Stomach smooth muscle (tissue), 2 donors: ENCODE data around the gene MUC6.

Experiments used
- H3K27ac ChIP-seq: one replicate; pipeline ENCODE4 v1.7.0; 2013; ENCODE audit warnings: mild to moderate bottlenecking, low read length, inconsistent platforms
- H3K27me3 ChIP-seq, 2 donors: one replicate each; pipeline ENCODE4 v1.7.0; 2013; ENCODE audit warnings: low read length in 2 of 2; ENCODE audit not compliant: insufficient read depth in 2 of 2, control insufficient read depth in 1 of 2
- H3K36me3 ChIP-seq, 2 donors: one replicate each; pipeline ENCODE4 v1.7.0; 2013; ENCODE audit warnings: low read length in 2 of 2; ENCODE audit not compliant: control insufficient read depth in 2 of 2, insufficient read depth in 2 of 2
- H3K4me1 ChIP-seq: one replicate; pipeline ENCODE4 v1.7.0; 2013; ENCODE audit warnings: low read length; ENCODE audit not compliant: control insufficient read depth, insufficient read depth
- H3K4me3 ChIP-seq, 2 donors: one replicate each; pipeline ENCODE4 v1.7.0; 2013; ENCODE audit warnings: low read length in 2 of 2
- H3K9ac ChIP-seq, 2 donors: one replicate each; pipeline ENCODE4 v1.7.0; 2013; ENCODE audit warnings: low read length in 2 of 2, mild to moderate bottlenecking in 1 of 2
- H3K9me3 ChIP-seq, 2 donors: one replicate each; pipeline ENCODE4 v1.7.0; 2013; ENCODE audit warnings: low read length in 2 of 2; ENCODE audit not compliant: control insufficient read depth in 2 of 2
- donor health status: healthy.
- donor health status: Pancreatic carcinoma.

The MUC6 gene

GRCh38 chr11:991711-992307 lies 44.7 kb downstream of the MUC6 start:
- no peak overlapping the region for H3K4me3 ChIP-seq

DNA sequence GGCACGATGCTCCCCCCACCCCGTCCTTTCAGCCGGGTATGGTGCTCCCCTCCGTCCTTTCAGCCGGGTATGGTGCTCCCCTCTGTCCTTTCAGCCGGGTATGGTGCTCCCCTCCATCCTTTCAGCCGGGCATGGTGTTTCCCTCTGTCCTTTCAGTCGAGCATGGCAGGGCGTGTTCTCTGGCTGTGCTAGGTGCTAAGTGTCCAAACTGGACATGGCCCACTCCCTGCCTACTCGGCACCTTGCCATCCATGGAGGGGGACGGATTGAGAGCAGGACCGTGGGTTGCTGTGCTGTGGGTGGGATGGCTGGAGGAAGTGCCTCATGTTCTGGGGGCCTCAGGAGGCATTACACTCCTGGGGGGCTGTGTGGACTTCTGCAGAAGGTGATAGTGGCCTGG lies 45.5 kb downstream of the MUC6 start:
- no peaks in the 10 kb centered on the region for H3K27me3 ChIP-seq
- no peaks in the 10 kb centered on the region for H3K4me1 ChIP-seq
- H3K9ac ChIP-seq: no peak overlapping the region
- H3K4me3 ChIP-seq: no peak overlapping the region
- peaks cover 47 to 51% of the 10 kb centered on the region in 2 donors for H3K36me3 ChIP-seq
- no peaks in the 10 kb centered on the region for H3K9me3 ChIP-seq
- no peak overlapping the region for H3K27ac ChIP-seq

More at GRCh38 chr11:991711-992307, 44.7 kb downstream of the MUC6 start:
- peaks cover 42 to 47% of the 10 kb centered on the region in 2 donors for H3K36me3 ChIP-seq
- no peak overlapping the region for H3K27ac ChIP-seq
- no peaks in the 10 kb centered on the region for H3K27me3 ChIP-seq
- H3K9ac ChIP-seq: no peak overlapping the region
- no peaks in the 10 kb centered on the region for H3K9me3 ChIP-seq
- no peaks in the 10 kb centered on the region for H3K4me1 ChIP-seq

DNA sequence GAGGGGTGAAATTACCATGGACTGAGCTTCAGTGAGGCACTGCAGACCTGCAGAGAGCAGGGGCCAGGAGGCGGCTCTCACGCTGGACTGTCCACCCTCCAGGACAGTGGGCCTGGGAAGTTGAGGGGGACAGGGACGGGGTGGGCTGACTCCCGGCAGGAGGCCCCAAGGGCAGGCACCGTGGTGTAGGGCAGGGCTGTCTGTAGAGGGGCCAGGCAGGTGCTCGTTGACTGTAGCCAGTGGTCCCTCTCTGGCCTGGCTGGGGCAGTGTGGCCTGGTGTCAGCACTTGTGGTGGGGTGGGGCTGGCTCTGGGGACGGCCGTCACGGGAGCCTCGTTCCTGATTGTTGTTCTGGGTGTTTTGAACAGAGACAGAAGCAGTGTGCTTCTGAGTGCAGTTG lies 46.4 kb downstream of the MUC6 start:
- peaks cover 52 to 56% of the 10 kb centered on the region in 2 donors for H3K36me3 ChIP-seq
- no peak overlapping the region for H3K4me3 ChIP-seq

GRCh38 chr11:987671-988070 lies 48.8 kb downstream of the MUC6 start:
- H3K27me3 ChIP-seq: no peaks in the 10 kb centered on the region
- H3K4me1 ChIP-seq: no peaks in the 10 kb centered on the region
- no peaks in the 10 kb centered on the region for H3K9me3 ChIP-seq
- H3K9ac ChIP-seq: no peak overlapping the region
- H3K4me3 ChIP-seq: no peak overlapping the region
- H3K27ac ChIP-seq: no peak overlapping the region
- H3K36me3 ChIP-seq: peaks cover 48% of the 10 kb centered on the region in 2 donors

More for the DNA sequence above, 46.4 kb downstream of the MUC6 start:
- Histone ChIP-seq H3K4me1 (no peaks in the 10 kb centered on the region), H3K9me3 (no peaks in the 10 kb centered on the region), H3K9ac (no peak overlapping the region), H3K27me3 (no peaks in the 10 kb centered on the region), H3K27ac (no peak overlapping the region)

GRCh38 chr11:986952-987305 lies 49.6 kb downstream of the MUC6 start:
- H3K4me3 ChIP-seq: no peak overlapping the region
- no peaks in the 10 kb centered on the region for H3K9me3 ChIP-seq
- H3K27me3 ChIP-seq: no peaks in the 10 kb centered on the region
- no peak overlapping the region for H3K9ac ChIP-seq
- no peaks in the 10 kb centered on the region for H3K4me1 ChIP-seq
- no peak overlapping the region for H3K27ac ChIP-seq
- H3K36me3 ChIP-seq: peaks cover 42 to 44% of the 10 kb centered on the region in 2 donors

GRCh38 chr11:986270-986951 lies 50.1 kb downstream of the MUC6 start:
- no peaks in the 10 kb centered on the region for H3K4me1 ChIP-seq
- peaks cover 44 to 47% of the 10 kb centered on the region in 2 donors for H3K36me3 ChIP-seq
- H3K9me3 ChIP-seq: no peaks in the 10 kb centered on the region
- no peaks in the 10 kb centered on the region for H3K27me3 ChIP-seq
- no peak overlapping the region for H3K27ac ChIP-seq
- no peak overlapping the region for H3K4me3 ChIP-seq
- H3K9ac ChIP-seq: no peak overlapping the region

GRCh38 chr11:985848-986247 lies 50.7 kb downstream of the MUC6 start:
- H3K4me3 ChIP-seq: no peak overlapping the region
- H3K4me1 ChIP-seq: no peaks in the 10 kb centered on the region
- H3K36me3 ChIP-seq: peaks cover 44 to 52% of the 10 kb centered on the region in 2 donors
- no peaks in the 10 kb centered on the region for H3K27me3 ChIP-seq
- no peak overlapping the region for H3K9ac ChIP-seq
- no peaks in the 10 kb centered on the region for H3K9me3 ChIP-seq
- no peak overlapping the region for H3K27ac ChIP-seq

GRCh38 chr11:985406-985805 lies 51.1 kb downstream of the MUC6 start:
- H3K36me3 ChIP-seq: peaks cover 44 to 54% of the 10 kb centered on the region in 2 donors

GRCh38 chr11:984546-984945 lies 52.0 kb downstream of the MUC6 start:
- H3K27ac ChIP-seq: no peak overlapping the region
- no peaks in the 10 kb centered on the region for H3K9me3 ChIP-seq
- no peaks in the 10 kb centered on the region for H3K4me1 ChIP-seq
- no peaks in the 10 kb centered on the region for H3K27me3 ChIP-seq
- no peak overlapping the region for H3K9ac ChIP-seq
- peaks cover 38 to 51% of the 10 kb centered on the region in 2 donors for H3K36me3 ChIP-seq
- H3K4me3 ChIP-seq: no peak overlapping the region

More at GRCh38 chr11:985406-985805, 51.1 kb downstream of the MUC6 start:
- Histone ChIP-seq H3K4me1 (no peaks in the 10 kb centered on the region), H3K9me3 (no peaks in the 10 kb centered on the region), H3K27me3 (no peaks in the 10 kb centered on the region), H3K27ac (no peak overlapping the region), H3K9ac (no peak overlapping the region), H3K4me3 (no peak overlapping the region)

GRCh38 chr11:981764-982163 lies 54.8 kb downstream of the MUC6 start:
- H3K36me3 ChIP-seq: peaks cover 35 to 52% of the 10 kb centered on the region in 2 donors
- no peak overlapping the region for H3K9ac ChIP-seq
- H3K9me3 ChIP-seq: no peaks in the 10 kb centered on the region
- H3K27me3 ChIP-seq: no peaks in the 10 kb centered on the region
- H3K27ac ChIP-seq: no peak overlapping the region
- H3K4me3 ChIP-seq: no peak overlapping the region
- no peaks in the 10 kb centered on the region for H3K4me1 ChIP-seq
